GM10248 (cell line): ENCODE data around the gene IL12B.

Source experiments
- CTCF ChIA-PET: fragments of 300-600 bp; sonication (Branson Sonifier 250); formaldehyde crosslinking; extraction: SDS; loops from one replicate; lab custom pipeline; 2021; ENCODE audit warnings: antibody characterized with exemption; lab: Yijun Ruan, JAX
- POLR2A ChIA-PET: fragments of 350-650 bp; sonication (Branson Sonifier 250); formaldehyde crosslinking; extraction: SDS; loops from one replicate; lab custom pipeline; 2020; ENCODE audit warnings: antibody characterized with exemption; lab: Yijun Ruan, JAX
- DNase-seq: peaks from one replicate; pipeline ENCODE4 v3.0.0; 2012; ENCODE audit errors: extremely low spot score
- TF ChIP-seq, protein P1 (sequence below): IDR thresholded peaks from 2 replicates; pipeline ENCODE4 v1.5.1; 2012; ENCODE audit warnings: mild to moderate bottlenecking, low read depth; ENCODE audit errors: extremely low read depth, missing control alignments, control extremely low read depth

IL12B gene

DNA sequence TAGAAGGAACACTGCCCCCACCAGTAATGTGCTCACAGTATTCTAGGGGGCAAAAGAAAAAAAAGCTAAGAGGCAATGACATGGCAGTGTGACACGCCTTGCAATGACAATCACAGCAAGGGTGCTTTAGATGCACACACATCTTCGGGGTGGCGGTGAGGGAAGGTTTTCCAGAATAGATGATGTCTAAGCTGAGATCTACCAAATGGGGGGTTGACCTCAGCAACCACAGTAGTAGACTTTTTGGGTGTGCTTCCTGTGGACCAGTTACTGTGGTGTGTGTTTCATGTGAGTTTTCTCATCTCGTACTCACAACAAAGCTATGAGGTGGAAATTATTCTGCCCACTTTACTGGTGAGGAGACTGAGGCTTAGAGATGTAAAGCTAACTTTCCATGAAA lies 10.2 kb upstream of the IL12B start:
- ChIA-PET POLR2A (no interaction called here), CTCF (interaction anchor here (0.9 to 1.8 kb wide), 4 partner anchors 9 to 22 kb away, joined by 3 to 5 read pairs (median 4); no protein-coding TSS in a partner anchor)
- TF ChIP-seq, protein P1, sequence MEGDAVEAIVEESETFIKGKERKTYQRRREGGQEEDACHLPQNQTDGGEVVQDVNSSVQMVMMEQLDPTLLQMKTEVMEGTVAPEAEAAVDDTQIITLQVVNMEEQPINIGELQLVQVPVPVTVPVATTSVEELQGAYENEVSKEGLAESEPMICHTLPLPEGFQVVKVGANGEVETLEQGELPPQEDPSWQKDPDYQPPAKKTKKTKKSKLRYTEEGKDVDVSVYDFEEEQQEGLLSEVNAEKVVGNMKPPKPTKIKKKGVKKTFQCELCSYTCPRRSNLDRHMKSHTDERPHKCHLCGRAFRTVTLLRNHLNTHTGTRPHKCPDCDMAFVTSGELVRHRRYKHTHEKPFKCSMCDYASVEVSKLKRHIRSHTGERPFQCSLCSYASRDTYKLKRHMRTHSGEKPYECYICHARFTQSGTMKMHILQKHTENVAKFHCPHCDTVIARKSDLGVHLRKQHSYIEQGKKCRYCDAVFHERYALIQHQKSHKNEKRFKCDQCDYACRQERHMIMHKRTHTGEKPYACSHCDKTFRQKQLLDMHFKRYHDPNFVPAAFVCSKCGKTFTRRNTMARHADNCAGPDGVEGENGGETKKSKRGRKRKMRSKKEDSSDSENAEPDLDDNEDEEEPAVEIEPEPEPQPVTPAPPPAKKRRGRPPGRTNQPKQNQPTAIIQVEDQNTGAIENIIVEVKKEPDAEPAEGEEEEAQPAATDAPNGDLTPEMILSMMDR, result no peak
- DNase-seq, result no peak

DNA sequence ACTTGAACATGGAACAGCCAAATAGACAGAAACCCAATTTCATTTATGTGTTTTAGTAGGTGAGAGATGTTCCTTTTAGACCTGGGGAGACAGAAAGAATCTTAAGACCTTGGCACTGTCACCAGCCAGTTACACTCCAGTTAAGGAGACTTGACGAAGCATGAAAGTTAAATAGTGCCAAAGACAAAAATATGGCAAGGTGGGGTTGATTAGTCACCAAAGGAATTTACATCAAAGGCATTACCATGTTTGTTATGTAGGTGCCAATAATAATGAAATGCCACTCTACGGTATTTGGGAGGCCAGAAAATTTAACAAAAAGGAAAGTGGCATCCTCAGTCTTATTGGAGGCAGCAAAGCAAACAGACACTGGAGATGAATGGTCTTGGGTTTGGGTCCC lies 9.2 kb upstream of the IL12B start:
- ChIA-PET POLR2A (no interaction called here), CTCF (interaction anchor here (0.8 to 0.9 kb wide), 2 partner anchors 8 to 23 kb away, joined by 3 to 4 read pairs; no protein-coding TSS in a partner anchor)
- TF ChIP-seq, protein P1, result no peak
- DNase-seq, result no peak

DNA sequence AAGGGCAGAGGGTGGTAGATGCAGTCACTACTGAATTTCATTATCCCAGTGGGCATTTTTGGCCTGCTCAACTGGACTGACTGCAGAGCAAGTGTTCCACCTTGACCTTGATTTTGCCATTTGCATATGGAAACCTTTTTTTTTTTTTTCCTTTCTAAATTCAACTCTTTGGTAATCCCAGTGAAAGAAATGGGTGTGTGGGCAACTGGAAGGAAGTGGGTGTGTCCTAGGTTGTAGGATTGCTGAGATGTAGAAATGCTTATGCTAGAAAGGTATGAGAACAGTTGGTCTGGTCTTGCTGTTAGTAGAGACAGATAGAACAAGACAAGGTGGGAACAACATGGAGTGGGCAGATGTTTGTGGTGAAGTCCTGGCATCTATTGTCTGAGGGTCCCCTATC lies 7.8 kb upstream of the IL12B start:
- CTCF ChIA-PET, result no interaction called here

DNA sequence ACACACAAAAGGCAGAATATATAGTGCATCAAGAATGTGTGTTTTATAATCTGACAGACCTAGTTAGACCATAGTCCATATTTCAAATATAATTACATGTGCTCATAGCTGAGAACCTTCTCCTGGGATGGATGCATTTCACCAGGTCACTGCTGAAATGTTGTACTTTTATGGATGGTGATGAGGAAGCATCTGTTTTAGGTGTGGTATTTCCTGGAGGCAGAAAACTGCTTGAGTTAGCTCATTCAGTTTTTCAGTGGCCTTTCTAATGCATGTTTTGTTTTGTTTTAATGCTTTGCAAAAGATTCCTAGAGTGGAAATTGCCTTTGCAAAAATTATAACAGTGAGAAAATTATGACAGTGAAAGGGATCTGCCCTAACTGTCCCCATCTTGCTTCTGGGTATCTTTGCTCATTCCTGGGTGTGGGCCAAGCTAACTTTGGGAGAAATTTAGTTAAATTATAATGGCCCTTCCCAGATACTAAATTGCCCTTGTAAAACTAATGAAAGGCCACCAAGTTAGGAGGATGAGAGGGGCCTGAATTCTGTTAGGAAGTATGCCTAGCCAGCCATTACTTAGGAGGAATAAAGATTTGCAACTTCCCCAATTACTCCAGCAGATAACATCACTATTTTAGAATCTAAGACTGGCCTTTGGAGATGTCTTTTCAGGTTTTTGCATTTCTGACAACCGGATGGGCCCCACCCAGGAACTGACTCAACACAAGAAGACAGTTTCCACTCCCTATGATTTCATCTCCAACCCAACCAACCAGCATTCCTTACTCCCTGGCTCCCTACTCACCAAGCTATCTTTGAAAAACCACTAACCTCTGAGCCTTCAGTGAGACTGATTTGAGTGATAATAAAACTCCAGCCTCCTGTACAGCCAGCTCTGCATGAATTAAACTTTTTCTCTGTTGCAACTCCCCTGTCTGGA lies 7.0 kb upstream of the IL12B start:
- ChIA-PET POLR2A (no interaction called here), CTCF (interaction anchor here (0.8 to 1.2 kb wide), 2 partner anchors 9 to 21 kb away, joined by 3 to 4 read pairs; no protein-coding TSS in a partner anchor)
- TF ChIP-seq, protein P1, result no peak
- DNase-seq, result no peak

More for the DNA sequence above, 7.8 kb upstream of the IL12B start:
- POLR2A ChIA-PET, result no interaction called here
- no peak for DNase-seq
- TF ChIP-seq, protein P1, result no peak

DNA sequence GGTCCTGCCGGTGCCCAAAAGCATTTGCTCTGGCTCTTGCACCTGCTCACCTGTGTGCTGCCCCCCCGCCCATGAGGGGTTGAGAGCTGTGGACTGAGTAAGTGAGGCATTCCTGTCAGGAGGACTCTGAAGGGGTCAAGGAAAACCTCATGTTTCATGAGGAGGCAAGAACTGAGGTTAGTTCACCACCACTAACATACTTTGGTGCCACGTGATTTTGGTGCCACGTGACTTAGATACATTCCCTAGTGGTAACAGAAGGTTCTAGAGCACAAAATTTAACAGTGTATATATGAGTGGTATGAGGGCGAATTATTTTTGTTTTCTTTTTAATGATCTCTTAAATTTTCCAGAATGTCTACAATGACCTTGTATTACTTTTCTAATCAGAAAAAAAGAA lies 6.3 kb upstream of the IL12B start:
- ChIA-PET POLR2A (no interaction called here), CTCF (interaction anchor here (0.8 to 1.2 kb wide), 2 partner anchors 9 to 21 kb away, joined by 3 to 4 read pairs; no protein-coding TSS in a partner anchor)
- TF ChIP-seq, protein P1, result no peak
- DNase-seq, result no peak

DNA sequence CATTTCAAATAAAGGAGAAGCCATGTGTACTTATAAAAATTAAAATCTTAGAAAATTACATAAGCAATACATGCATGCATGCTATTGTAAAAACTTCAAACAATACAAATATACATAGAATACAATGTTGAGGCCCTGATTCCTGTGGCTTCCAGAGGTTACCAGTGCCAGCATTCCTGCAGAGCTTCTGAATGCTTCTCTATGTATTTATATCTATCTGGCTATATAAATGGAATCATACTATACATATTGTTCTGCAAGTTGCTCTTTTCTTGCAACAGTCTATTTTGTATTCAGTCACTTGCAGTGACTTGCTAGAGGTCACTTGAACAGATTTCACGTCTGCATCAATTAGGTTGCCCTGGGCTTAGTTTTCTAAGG lies 3.2 kb upstream of the IL12B start:
- POLR2A ChIA-PET, result no interaction called here
- CTCF ChIA-PET, result interaction anchor here (0.9 to 3.0 kb wide), 3 partner anchors 16 to 653 kb away, joined by 3 to 13 read pairs (median 3); no protein-coding TSS in a partner anchor
- TF ChIP-seq, protein P1, result no peak
- no peak for DNase-seq
